ENCODE measurements around the gene C10orf71.

Gene C10orf71

GRCh38 chr10:49286686-49287085 is 12.3 kb upstream of the C10orf71 start:
- Histone ChIP-seq H3K9me3 (ENCODE audit: insufficient read depth, low read depth, low read length) (no peaks in the 10 kb centered on the region), H3K9ac (ENCODE audit: low read depth, low read length) (no peak overlapping the region), H3K27me3 (ENCODE audit: insufficient read depth, low read length) (no peaks in the 10 kb centered on the region), H3K27ac (ENCODE audit: low read length) (no peak overlapping the region), H3K4me1 (ENCODE audit: insufficient read depth, low read length) (no peaks in the 10 kb centered on the region), H3K36me3 (ENCODE audit: insufficient read depth, low read depth, low read length) (no peaks in the 10 kb centered on the region), H3K4me3 (ENCODE audit: low read length) (no peak overlapping the region)

DNA sequence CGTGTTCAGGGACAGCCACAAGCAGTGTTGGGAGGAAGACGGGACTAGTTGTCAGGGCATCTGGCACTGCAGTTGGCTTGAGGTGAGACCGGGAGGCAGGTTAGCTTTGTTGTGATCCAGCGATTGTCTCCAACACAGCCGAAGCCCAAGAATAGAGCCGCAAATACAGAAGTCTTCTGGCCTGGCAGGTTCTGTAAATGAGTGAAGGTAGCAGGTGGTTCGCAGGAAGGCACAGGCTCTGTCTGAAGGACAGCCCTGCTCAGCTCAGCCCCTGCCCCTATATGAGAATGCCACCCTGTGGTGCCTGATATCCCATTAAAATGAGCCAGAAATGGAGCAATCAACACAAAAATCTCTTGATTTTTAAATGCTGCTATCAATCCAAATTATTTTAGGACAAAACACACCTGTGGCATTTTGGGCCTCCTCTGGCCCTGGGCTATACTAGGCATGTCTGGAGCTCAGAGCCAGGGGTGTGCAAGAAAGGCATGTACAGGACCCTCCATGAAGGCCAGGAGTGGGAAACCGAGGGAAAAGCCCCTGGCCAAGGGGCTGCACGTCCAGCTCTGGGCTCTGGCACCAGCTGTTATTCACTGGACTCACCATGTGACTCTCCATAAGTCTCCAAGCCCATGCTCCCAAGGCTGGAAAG is 11.2 kb upstream of the C10orf71 start:
- H3K9ac ChIP-seq (ENCODE audit: low read depth, low read length): no peak overlapping the region
- no peak overlapping the region for H3K27ac ChIP-seq (ENCODE audit: low read length)
- H3K9me3 ChIP-seq (ENCODE audit: insufficient read depth, low read depth, low read length): no peaks in the 10 kb centered on the region
- H3K4me3 ChIP-seq (ENCODE audit: low read length): no peak overlapping the region
- H3K36me3 ChIP-seq (ENCODE audit: insufficient read depth, low read depth, low read length): no peaks in the 10 kb centered on the region
- H3K4me1 ChIP-seq (ENCODE audit: insufficient read depth, low read length): no peaks in the 10 kb centered on the region
- H3K27me3 ChIP-seq (ENCODE audit: insufficient read depth, low read length): no peaks in the 10 kb centered on the region

DNA sequence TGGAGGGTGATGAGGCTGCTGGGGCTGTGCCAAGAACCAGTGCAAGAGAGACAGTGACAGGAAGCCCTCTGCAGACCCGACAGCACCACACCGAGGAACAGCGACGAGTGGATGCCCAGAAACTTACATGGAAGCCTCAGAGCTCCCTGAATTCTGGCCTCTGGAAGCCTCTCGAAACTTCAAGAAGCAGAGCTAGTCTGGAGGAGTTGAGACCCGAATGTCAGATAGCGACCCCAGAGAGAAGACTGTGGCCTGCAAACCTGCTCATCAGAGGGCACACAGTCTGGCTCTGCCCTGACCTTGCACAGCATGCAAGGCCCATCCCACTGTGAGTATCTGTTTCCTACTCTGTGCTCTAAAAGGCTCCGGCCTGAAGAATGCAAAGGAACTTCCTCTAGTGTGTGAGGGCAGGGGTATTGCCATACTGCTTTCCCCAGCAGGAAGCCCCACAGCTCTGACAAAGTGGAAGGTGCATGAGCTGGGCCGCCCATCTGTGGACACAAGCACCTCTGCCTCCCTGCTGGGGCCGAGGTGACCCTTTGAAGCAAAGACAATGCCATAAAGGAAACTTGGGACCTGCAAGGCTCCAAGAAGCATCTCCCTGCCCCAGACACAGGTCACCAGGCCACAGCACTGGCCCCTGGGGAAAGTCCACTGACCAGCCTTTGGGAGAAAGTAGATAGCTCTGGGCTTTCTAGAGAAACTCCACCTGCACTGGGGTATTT is 10.5 kb upstream of the C10orf71 start:
- Histone ChIP-seq H3K4me1 (ENCODE audit: insufficient read depth, low read length) (no peaks in the 10 kb centered on the region), H3K9me3 (ENCODE audit: insufficient read depth, low read depth, low read length) (no peaks in the 10 kb centered on the region), H3K27ac (ENCODE audit: low read length) (no peak overlapping the region), H3K4me3 (ENCODE audit: low read length) (no peak overlapping the region), H3K27me3 (ENCODE audit: insufficient read depth, low read length) (no peaks in the 10 kb centered on the region), H3K36me3 (ENCODE audit: insufficient read depth, low read depth, low read length) (no peaks in the 10 kb centered on the region), H3K9ac (ENCODE audit: low read depth, low read length) (no peak overlapping the region)

DNA sequence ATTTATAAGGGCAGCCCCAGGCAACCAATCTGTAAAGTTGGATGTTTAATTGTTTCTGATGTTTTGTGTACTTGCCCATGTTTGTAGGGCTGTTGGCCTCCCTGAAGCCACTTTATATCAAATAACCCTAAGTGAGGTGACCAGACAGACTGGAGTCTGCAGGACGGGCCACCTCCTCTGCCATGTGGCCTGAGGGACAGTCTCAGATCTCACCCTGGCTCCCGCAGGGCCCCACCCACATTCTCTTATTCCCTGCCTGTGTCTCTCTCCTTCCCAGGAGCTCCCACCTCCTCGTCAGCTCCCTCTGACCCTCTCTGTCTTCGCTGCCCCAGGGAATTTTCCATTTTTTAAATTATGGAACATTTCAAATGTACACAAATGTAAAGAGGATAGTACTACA is 9.5 kb upstream of the C10orf71 start:
- Histone ChIP-seq H3K4me3 (ENCODE audit: low read length) (no peak overlapping the region), H3K27ac (ENCODE audit: low read length) (no peak overlapping the region), H3K36me3 (ENCODE audit: insufficient read depth, low read depth, low read length) (no peaks in the 10 kb centered on the region), H3K27me3 (ENCODE audit: insufficient read depth, low read length) (no peaks in the 10 kb centered on the region), H3K9ac (ENCODE audit: low read depth, low read length) (no peak overlapping the region), H3K9me3 (ENCODE audit: insufficient read depth, low read depth, low read length) (no peaks in the 10 kb centered on the region), H3K4me1 (ENCODE audit: insufficient read depth, low read length) (no peaks in the 10 kb centered on the region)

DNA sequence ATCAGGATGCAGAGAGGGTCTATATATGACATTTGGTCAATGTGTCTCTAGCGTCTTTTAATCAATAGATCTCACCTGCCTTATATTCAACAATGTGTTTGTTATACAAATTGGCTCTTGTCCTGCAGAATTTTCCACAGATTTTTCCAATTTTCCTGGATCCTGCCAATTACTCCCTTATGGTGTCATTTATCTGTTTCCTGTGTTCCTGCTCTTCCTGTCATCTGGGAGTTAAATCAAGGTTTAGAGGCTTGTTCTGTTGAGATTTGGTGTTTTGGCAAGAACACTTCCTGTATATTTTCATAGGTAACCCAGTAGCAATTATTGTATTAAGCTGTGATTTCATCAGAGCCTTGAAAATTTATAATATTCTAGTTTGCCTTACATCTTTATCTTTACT is 8.8 kb upstream of the C10orf71 start:
- no peaks in the 10 kb centered on the region for H3K9me3 ChIP-seq (ENCODE audit: insufficient read depth, low read depth, low read length)
- H3K36me3 ChIP-seq (ENCODE audit: insufficient read depth, low read depth, low read length): no peaks in the 10 kb centered on the region
- H3K4me3 ChIP-seq (ENCODE audit: low read length): no peak overlapping the region
- H3K9ac ChIP-seq (ENCODE audit: low read depth, low read length): no peak overlapping the region
- no peak overlapping the region for H3K27ac ChIP-seq (ENCODE audit: low read length)
- H3K27me3 ChIP-seq (ENCODE audit: insufficient read depth, low read length): no peaks in the 10 kb centered on the region
- no peaks in the 10 kb centered on the region for H3K4me1 ChIP-seq (ENCODE audit: insufficient read depth, low read length)

- Histone ChIP-seq H3K27ac (ENCODE audit: low read length) (no peak overlapping the region), H3K4me1 (ENCODE audit: insufficient read depth, low read length) (no peaks in the 10 kb centered on the region), H3K27me3 (ENCODE audit: insufficient read depth, low read length) (no peaks in the 10 kb centered on the region), H3K9me3 (ENCODE audit: insufficient read depth, low read depth, low read length) (no peaks in the 10 kb centered on the region), H3K9ac (ENCODE audit: low read depth, low read length) (no peak overlapping the region), H3K4me3 (ENCODE audit: low read length) (no peak overlapping the region), H3K36me3 (ENCODE audit: insufficient read depth, low read depth, low read length) (no peaks in the 10 kb centered on the region)
These were observed 8.4 kb upstream of the C10orf71 start for GRCh38 chr10:49290607-49291006.

GRCh38 chr10:49292565-49293207 is 6.3 kb upstream of the C10orf71 start:
- Histone ChIP-seq H3K4me3 (ENCODE audit: low read length) (no peak overlapping the region), H3K9me3 (ENCODE audit: insufficient read depth, low read depth, low read length) (no peaks in the 10 kb centered on the region), H3K9ac (ENCODE audit: low read depth, low read length) (no peak overlapping the region), H3K36me3 (ENCODE audit: insufficient read depth, low read depth, low read length) (no peaks in the 10 kb centered on the region), H3K27ac (ENCODE audit: low read length) (no peak overlapping the region), H3K27me3 (ENCODE audit: insufficient read depth, low read length) (no peaks in the 10 kb centered on the region), H3K4me1 (ENCODE audit: insufficient read depth, low read length) (peaks cover 8% of the 10 kb centered on the region; the same call in 1 of the 2 replicates)

DNA sequence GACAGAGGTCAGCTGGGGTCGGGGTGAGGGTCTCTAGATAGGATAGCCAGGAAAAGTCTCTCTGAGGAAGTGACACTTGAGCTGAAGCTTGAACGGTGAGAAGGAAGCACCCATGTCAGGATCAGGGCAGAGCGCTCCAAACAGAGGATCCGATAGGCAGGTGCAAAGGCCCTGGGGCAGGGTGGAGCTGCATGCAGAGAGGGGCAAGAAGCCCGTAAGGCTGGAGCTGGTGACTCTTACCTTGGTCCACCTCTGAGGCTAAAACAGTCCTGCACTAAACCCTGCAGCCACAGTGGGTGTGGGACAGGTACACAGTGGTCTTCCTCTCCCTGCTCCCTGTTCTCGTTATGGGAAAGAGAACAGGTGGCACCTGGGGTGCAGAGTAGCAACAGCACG is 5.8 kb upstream of the C10orf71 start:
- Histone ChIP-seq H3K4me1 (ENCODE audit: insufficient read depth, low read length) (peaks cover 10% of the 10 kb centered on the region; the same call in 1 of the 2 replicates), H3K9me3 (ENCODE audit: insufficient read depth, low read depth, low read length) (no peaks in the 10 kb centered on the region), H3K36me3 (ENCODE audit: insufficient read depth, low read depth, low read length) (no peaks in the 10 kb centered on the region), H3K4me3 (ENCODE audit: low read length) (no peak overlapping the region), H3K27ac (ENCODE audit: low read length) (no peak overlapping the region), H3K9ac (ENCODE audit: low read depth, low read length) (no peak overlapping the region), H3K27me3 (ENCODE audit: insufficient read depth, low read length) (peaks cover 3% of the 10 kb centered on the region; the same call in 1 of the 2 replicates)

- H3K4me1 ChIP-seq (ENCODE audit: insufficient read depth, low read length): peaks cover 14% of the 10 kb centered on the region; the same call in 1 of the 2 replicates
- no peaks in the 10 kb centered on the region for H3K9me3 ChIP-seq (ENCODE audit: insufficient read depth, low read depth, low read length)
- no peaks in the 10 kb centered on the region for H3K36me3 ChIP-seq (ENCODE audit: insufficient read depth, low read depth, low read length)
- H3K27me3 ChIP-seq (ENCODE audit: insufficient read depth, low read length): peaks cover 11% of the 10 kb centered on the region
- no peak overlapping the region for H3K27ac ChIP-seq (ENCODE audit: low read length)
- no peak overlapping the region for H3K4me3 ChIP-seq (ENCODE audit: low read length)
- H3K9ac ChIP-seq (ENCODE audit: low read depth, low read length): no peak overlapping the region
These were observed 4.2 kb upstream of the C10orf71 start for GRCh38 chr10:49294731-49295130.

DNA sequence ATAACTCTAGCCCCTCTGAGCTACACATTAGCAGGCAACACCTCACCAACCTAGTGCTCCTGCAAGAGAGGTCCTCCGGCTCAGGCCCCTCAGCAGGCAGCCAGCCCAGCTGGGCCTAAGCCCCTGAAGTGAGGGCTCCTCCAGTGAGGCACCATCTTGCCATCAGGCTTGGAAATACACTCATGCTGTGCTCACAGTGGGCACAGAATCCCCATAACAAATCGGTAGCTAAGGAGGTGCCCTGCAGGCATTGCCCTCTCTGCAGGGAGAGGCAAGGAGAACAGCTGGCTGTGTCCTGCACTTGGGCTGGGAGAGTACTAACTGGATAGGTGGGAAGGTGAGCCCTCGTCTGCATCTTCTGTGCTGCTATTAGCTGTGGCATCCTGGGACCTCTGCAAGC is 3.7 kb upstream of the C10orf71 start:
- peaks cover 14% of the 10 kb centered on the region; the same call in 1 of the 2 replicates for H3K4me1 ChIP-seq (ENCODE audit: insufficient read depth, low read length)

GRCh38 chr10:49296382-49296781 is 2.6 kb upstream of the C10orf71 start:
- Histone ChIP-seq H3K4me3 (ENCODE audit: low read length) (no peak overlapping the region), H3K27me3 (ENCODE audit: insufficient read depth, low read length) (peaks cover 11% of the 10 kb centered on the region), H3K36me3 (ENCODE audit: insufficient read depth, low read depth, low read length) (no peaks in the 10 kb centered on the region), H3K4me1 (ENCODE audit: insufficient read depth, low read length) (peaks cover 14% of the 10 kb centered on the region; the same call in 1 of the 2 replicates), H3K9me3 (ENCODE audit: insufficient read depth, low read depth, low read length) (no peaks in the 10 kb centered on the region), H3K27ac (ENCODE audit: low read length) (no peak overlapping the region), H3K9ac (ENCODE audit: low read depth, low read length) (no peak overlapping the region)

More for the DNA sequence above, 3.7 kb upstream of the C10orf71 start:
- H3K36me3 ChIP-seq (ENCODE audit: insufficient read depth, low read depth, low read length): no peaks in the 10 kb centered on the region
- no peak overlapping the region for H3K4me3 ChIP-seq (ENCODE audit: low read length)
- no peaks in the 10 kb centered on the region for H3K9me3 ChIP-seq (ENCODE audit: insufficient read depth, low read depth, low read length)
- no peak overlapping the region for H3K9ac ChIP-seq (ENCODE audit: low read depth, low read length)
- H3K27me3 ChIP-seq (ENCODE audit: insufficient read depth, low read length): peaks cover 11% of the 10 kb centered on the region
- H3K27ac ChIP-seq (ENCODE audit: low read length): no peak overlapping the region

DNA sequence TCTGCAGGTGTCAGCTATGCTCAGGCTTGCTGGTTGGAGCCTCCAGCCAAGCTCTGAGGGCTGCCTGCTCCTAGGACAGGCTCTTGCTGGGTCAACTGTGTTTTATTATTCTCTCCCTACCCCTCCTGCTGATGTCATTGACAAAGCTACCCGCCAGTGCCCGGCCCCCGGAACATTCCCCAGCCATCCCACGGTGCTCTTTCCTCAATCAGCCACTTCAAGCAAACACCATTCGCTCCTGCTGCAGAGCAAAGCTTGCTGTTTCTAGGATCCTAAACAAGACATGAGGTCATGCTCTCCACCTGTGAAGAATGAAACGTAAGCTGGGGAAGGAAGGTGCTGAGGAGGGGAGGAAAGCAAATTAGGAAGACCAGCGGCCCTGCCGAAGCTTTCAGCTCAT is 2.1 kb upstream of the C10orf71 start:
- Histone ChIP-seq H3K4me1 (ENCODE audit: insufficient read depth, low read length) (peaks cover 14% of the 10 kb centered on the region; the same call in 1 of the 2 replicates), H3K9ac (ENCODE audit: low read depth, low read length) (no peak overlapping the region), H3K4me3 (ENCODE audit: low read length) (no peak overlapping the region), H3K27me3 (ENCODE audit: insufficient read depth, low read length) (peaks cover 11% of the 10 kb centered on the region), H3K36me3 (ENCODE audit: insufficient read depth, low read depth, low read length) (no peaks in the 10 kb centered on the region), H3K9me3 (ENCODE audit: insufficient read depth, low read depth, low read length) (no peaks in the 10 kb centered on the region), H3K27ac (ENCODE audit: low read length) (no peak overlapping the region)

All from iPS-20b (cell line).